Lung (tissue), 16 donors: ENCODE results near the gene HACE1. TPM values are rescaled to one million over a fixed set of nuclear protein-coding genes. Genes with fewer than 3 reads are reported as not detected.

Experiments used
- ATAC-seq: fragments of 200-7000 bp; cut with Tn5 transposase; one replicate; pipeline ENCODE4 v1.9.1; 2020; ENCODE audit warnings: moderate number of reproducible peaks; ENCODE audit not compliant: insufficient read depth, low FRiP score
- DNase-seq, 3 donors: peaks; one replicate each; pipeline ENCODE4 v3.0.0-alpha.2; 2013 to 2017
- H3K27ac ChIP-seq, 2 donors: one replicate each; pipeline ENCODE4 v1.5.1; 2013; ENCODE audit warnings: mild to moderate bottlenecking in 2 of 2, moderate library complexity in 2 of 2, control low read depth in 1 of 2, inconsistent platforms in 1 of 2, low read depth in 1 of 2, low read length in 1 of 2
- H3K27me3 ChIP-seq, 3 donors: one replicate each; pipeline ENCODE4 v1.5.1; 2013; ENCODE audit warnings: low read length in 2 of 3; ENCODE audit not compliant: control insufficient read depth in 3 of 3, insufficient read depth in 3 of 3
- H3K36me3 ChIP-seq, 4 donors: one replicate each; pipeline ENCODE4 v1.5.1; 2013; ENCODE audit warnings: low read length in 4 of 4, mild to moderate bottlenecking in 1 of 4, moderate library complexity in 1 of 4; ENCODE audit not compliant: control insufficient read depth in 4 of 4, insufficient read depth in 4 of 4
- H3K4me1 ChIP-seq, 5 donors: one replicate each; pipeline ENCODE4 v1.5.1; 2013; ENCODE audit warnings: low read length in 5 of 5, mild to moderate bottlenecking in 2 of 5, moderate library complexity in 1 of 5; ENCODE audit not compliant: control insufficient read depth in 5 of 5, insufficient read depth in 5 of 5
- H3K4me3 ChIP-seq: one replicate; pipeline ENCODE4 v1.5.1; 2013; ENCODE audit warnings: mild to moderate bottlenecking, control low read depth, moderate library complexity
- H3K9ac ChIP-seq, 2 donors: one replicate each; pipeline ENCODE4 v1.5.1; 2013; ENCODE audit warnings: low read length in 2 of 2, control low read depth in 1 of 2; ENCODE audit not compliant: insufficient read depth in 1 of 2
- H3K9me3 ChIP-seq, 4 donors: one replicate each; pipeline ENCODE4 v1.5.1; 2013; ENCODE audit warnings: low read length in 3 of 4, mild to moderate bottlenecking in 1 of 4, moderate library complexity in 1 of 4; ENCODE audit not compliant: control insufficient read depth in 4 of 4, insufficient read depth in 3 of 4
- CTCF ChIP-seq: IDR thresholded peaks from 2 replicates; pipeline ENCODE4 v1.5.1; 2012; ENCODE audit warnings: mild to moderate bottlenecking; ENCODE audit errors: control extremely low read depth, extremely low read depth
- WGBS, 2 donors: extraction: QIAGEN DNeasy Blood & Tissue Kit; methylation state at CpG; one replicate each; pipeline ENCODE4 v1.1.7; 2013; 5-methylcytosine and 5-hydroxymethylcytosine counted together
- long read RNA-seq, 5 donors: transcript quantifications; one replicate each; lab custom pipeline, GENCODE V29; 2026
- polyA plus RNA-seq, 2 donors: library from polyadenylated mRNA; stranded (reverse); fragments of 200-250 nt; gene quantifications; one replicate each; pipeline ENCODE4 v1.2.1, GENCODE V29; 2013
- total RNA-seq, 2 donors: library from RNA; depleted of rRNA in 1 of 2; stranded (reverse); fragments of >200 nt in 1 of 2; gene quantifications; one replicate each; pipeline ENCODE4 v1.2.1, GENCODE V29; 2014 to 2021
- donor health status: control.
- donor health status: control.
- donor health status: Bipolar disorder and iron deficiency.
- donor health status: healthy.
- donor health status: DM: yes; HTN: yes; CAD: no.

Gene HACE1, protein sequence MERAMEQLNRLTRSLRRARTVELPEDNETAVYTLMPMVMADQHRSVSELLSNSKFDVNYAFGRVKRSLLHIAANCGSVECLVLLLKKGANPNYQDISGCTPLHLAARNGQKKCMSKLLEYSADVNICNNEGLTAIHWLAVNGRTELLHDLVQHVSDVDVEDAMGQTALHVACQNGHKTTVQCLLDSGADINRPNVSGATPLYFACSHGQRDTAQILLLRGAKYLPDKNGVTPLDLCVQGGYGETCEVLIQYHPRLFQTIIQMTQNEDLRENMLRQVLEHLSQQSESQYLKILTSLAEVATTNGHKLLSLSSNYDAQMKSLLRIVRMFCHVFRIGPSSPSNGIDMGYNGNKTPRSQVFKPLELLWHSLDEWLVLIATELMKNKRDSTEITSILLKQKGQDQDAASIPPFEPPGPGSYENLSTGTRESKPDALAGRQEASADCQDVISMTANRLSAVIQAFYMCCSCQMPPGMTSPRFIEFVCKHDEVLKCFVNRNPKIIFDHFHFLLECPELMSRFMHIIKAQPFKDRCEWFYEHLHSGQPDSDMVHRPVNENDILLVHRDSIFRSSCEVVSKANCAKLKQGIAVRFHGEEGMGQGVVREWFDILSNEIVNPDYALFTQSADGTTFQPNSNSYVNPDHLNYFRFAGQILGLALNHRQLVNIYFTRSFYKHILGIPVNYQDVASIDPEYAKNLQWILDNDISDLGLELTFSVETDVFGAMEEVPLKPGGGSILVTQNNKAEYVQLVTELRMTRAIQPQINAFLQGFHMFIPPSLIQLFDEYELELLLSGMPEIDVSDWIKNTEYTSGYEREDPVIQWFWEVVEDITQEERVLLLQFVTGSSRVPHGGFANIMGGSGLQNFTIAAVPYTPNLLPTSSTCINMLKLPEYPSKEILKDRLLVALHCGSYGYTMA
- total RNA-seq (10 to 100 TPM; 12.9 to 38.0 TPM), polyA plus RNA-seq (1 to 10 TPM; 4.6 to 5.9 TPM)
- long read RNA-seq, donor 1, full-length matches to known transcripts: 1 of 1 reads
- long read RNA-seq, donor 1, partial matches to known transcripts: 0 of 1 reads
- long read RNA-seq, donor 1, other reads (novel, unspliced or antisense): 0 of 1 reads
- long read RNA-seq, donor 2: 0 reads
- long read RNA-seq, donor 3, full-length matches to known transcripts: 2 of 2 reads
- long read RNA-seq, donor 3, partial matches to known transcripts: 0 of 2 reads
- long read RNA-seq, donor 3, other reads (novel, unspliced or antisense): 0 of 2 reads
- long read RNA-seq, donor 4, full-length matches to known transcripts: 1 of 1 reads
- long read RNA-seq, donor 4, partial matches to known transcripts: 0 of 1 reads
- long read RNA-seq, donor 4, other reads (novel, unspliced or antisense): 0 of 1 reads
- long read RNA-seq, donor 5, full-length matches to known transcripts: 3 of 8 reads
- long read RNA-seq, donor 5, partial matches to known transcripts: 5 of 8 reads
- long read RNA-seq, donor 5, other reads (novel, unspliced or antisense): 0 of 8 reads

DNA sequence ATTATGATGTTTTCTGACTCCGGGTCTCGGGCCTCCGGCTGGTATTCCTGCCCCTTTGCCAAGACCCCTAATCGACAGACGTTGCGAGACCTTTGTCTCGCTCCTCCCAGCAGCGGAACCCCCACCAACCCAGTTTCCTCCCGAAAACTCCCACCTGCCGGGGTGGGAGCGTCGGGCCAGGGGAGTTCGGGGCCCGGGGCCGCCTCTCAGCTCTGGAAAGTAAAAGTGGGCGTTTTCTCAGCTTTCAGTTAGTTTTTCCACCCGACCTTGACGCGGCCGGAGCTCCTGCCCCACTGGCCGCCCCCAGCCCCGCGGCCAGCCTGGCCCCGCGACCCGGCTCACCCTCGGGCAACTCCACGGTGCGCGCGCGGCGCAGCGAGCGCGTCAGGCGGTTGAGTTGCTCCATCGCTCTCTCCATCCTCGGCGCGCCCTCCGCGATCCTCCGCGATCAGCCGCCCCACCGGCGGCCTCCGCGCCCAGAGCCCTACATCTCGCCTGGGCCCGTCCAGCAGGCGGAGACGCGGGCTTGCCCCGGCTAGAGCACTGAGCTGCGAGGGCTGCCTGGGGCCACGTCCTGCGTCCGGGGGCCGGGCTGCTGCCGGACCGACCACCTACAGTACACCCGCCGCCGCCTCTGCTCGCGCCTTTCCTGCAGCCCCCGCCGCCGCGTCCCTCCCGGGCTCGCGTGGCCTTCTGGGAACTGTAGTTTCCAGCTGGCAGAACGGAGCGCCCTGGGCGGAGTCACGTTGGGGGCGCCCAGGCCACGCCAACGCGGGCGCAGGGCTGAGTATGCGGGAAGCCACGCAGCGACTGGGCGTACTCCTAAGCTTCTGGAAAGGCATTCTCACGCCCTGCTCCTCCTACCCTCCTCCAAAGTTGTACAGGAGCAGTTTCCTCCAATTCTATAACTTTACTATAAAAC, at the start of gene HACE1:
HACE1 (minus strand) TSS at position 695 of the 922 bp plus-strand sequence; CDS start at position 418, 277 bp downstream.
- peaks cover 0 to 2% (median 0%) of the 10 kb centered on the region in 4 donors for H3K9me3 ChIP-seq
- DNase-seq: peak; percentile 93 to 95 (median 93)
- WGBS, 2 donors: 0% methylated on average over 88 to 89 of the region's 89 CpGs
- H3K9ac ChIP-seq: peak within 1 kb of the TSS; percentile 54 to 60
- H3K4me3 ChIP-seq: peak within 1 kb of the TSS; percentile 88
- H3K27ac ChIP-seq: peak within 1 kb of the TSS; percentile 66 to 68
- ATAC-seq: peak; percentile 99
- TF ChIP-seq CTCF: no peak
- peaks cover 0 to 11% (median 2%) of the 10 kb centered on the region in 5 donors for H3K4me1 ChIP-seq
- H3K27me3 ChIP-seq: no peaks in the 10 kb centered on the region
- H3K36me3 ChIP-seq: no peaks in the 10 kb centered on the region

DNA sequence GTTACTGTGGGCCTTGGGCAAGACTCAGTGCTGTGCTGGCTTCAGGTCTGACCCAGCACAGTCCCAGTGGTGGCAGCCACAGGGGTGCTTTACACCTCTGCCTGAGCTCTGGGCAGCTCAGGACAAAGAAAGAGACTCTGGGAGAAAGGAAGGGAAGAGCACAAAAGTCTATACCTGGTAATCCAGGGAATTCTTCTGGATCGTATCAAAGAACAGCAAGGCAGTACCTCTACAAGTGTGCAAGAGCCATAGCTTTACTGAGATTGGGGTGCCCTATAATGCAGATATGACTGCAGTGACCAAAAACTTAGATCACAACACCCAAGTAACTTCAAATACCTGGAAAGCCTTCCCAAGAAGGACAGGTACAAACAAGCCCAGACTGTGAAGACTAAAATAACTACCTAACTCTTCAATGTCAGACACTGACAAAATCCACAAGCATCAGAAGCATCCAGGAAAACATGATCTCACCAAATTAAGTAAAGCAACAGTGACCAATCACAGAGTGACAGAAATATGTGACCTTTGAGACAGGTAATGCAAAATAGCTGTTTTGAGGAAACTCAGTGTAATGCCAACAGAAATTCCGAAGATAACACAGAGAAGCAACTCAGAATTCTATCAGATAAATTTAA, 49.3 kb upstream of the HACE1 start:
- Histone ChIP-seq H3K27me3 (no peaks in the 10 kb centered on the region), H3K27ac (no peak overlapping the region), H3K9ac (no peak overlapping the region), H3K4me3 (no peak overlapping the region), H3K4me1 (no peaks in the 10 kb centered on the region), H3K9me3 (peaks cover 0 to 8% (median 0%) of the 10 kb centered on the region in 4 donors), H3K36me3 (no peaks in the 10 kb centered on the region)
- DNase-seq (no peak), ATAC-seq (no peak)
- no peak for TF ChIP-seq CTCF
- WGBS, 2 donors: 94% methylated on average over 2 of the region's 2 CpGs
